ENCODE results near the gene GPI. TPM values are rescaled to one million over a fixed set of nuclear protein-coding genes. Genes with fewer than 3 reads are reported as not detected.

The GPI gene
- total and polyA plus RNA-seq, 4 donors: 51.0 to 197 (median 130) TPM

GRCh38 chr19:34359140-34359953 is 5.6 kb upstream of the GPI start:
- intact Hi-C loops (cut with DNase I): loop anchor here in 1 of 2 donors (5.0 kb wide), 1 partner anchor 73 kb away; no protein-coding TSS in a partner anchor
- WGBS, 2 donors: 3 to 4% methylated on average over 61 of the region's 61 CpGs
- peak overlapping the region in 1 of 2 donors; percentile 37 for H3K27ac ChIP-seq (ENCODE audit: low read depth in 1 of 2, low read length in 2 of 2)

GRCh38 chr19:34359954-34360315 is 5.1 kb upstream of the GPI start:
- ATAC-seq (ENCODE audit: low FRiP score): no peak
- WGBS, 2 donors: 55 to 62% methylated on average over 7 of the region's 7 CpGs
- intact Hi-C loops (cut with DNase I): loop anchor here in 1 of 2 donors (5.0 kb wide), 1 partner anchor 72 kb away; no protein-coding TSS in a partner anchor
- DNase-seq: no peak
- no peaks in the 10 kb centered on the region for H3K9me3 ChIP-seq (ENCODE audit: control insufficient read depth, low read length)
- peak overlapping the region in 1 of 2 donors; percentile 37 for H3K27ac ChIP-seq (ENCODE audit: low read depth in 1 of 2, low read length in 2 of 2)
- H3K27me3 ChIP-seq (ENCODE audit: control insufficient read depth in 1 of 2, insufficient read depth in 2 of 2, low read length in 1 of 2): no peaks in the 10 kb centered on the region
- H3K36me3 ChIP-seq (ENCODE audit: control insufficient read depth in 1 of 2, insufficient read depth in 2 of 2, low read length in 1 of 2): peaks cover 0 to 2% of the 10 kb centered on the region in 2 donors
- no peaks in the 10 kb centered on the region for H3K4me1 ChIP-seq (ENCODE audit: control insufficient read depth in 1 of 2, insufficient read depth in 2 of 2, low read length in 2 of 2)
- H3K4me3 ChIP-seq (ENCODE audit: low read length in 2 of 2): no peak overlapping the region

More at GRCh38 chr19:34359140-34359953, 5.6 kb upstream of the GPI start:
- no peaks in the 10 kb centered on the region for H3K9me3 ChIP-seq (ENCODE audit: control insufficient read depth, low read length)
- no peaks in the 10 kb centered on the region for H3K27me3 ChIP-seq (ENCODE audit: control insufficient read depth in 1 of 2, insufficient read depth in 2 of 2, low read length in 1 of 2)
- H3K4me1 ChIP-seq (ENCODE audit: control insufficient read depth in 1 of 2, insufficient read depth in 2 of 2, low read length in 2 of 2): no peaks in the 10 kb centered on the region
- peak; percentile 97 for ATAC-seq (ENCODE audit: low FRiP score)
- peak; percentile 98 to 99 for DNase-seq
- peak overlapping the region; percentile 4 to 7 for H3K4me3 ChIP-seq (ENCODE audit: low read length in 2 of 2)
- H3K36me3 ChIP-seq (ENCODE audit: control insufficient read depth in 1 of 2, insufficient read depth in 2 of 2, low read length in 1 of 2): peaks cover 0 to 2% of the 10 kb centered on the region in 2 donors

GRCh38 chr19:34360354-34360909 is 4.6 kb upstream of the GPI start:
- WGBS, 2 donors: 88% methylated on average over 9 of the region's 9 CpGs
- H3K9me3 ChIP-seq (ENCODE audit: control insufficient read depth, low read length): no peaks in the 10 kb centered on the region
- no peaks in the 10 kb centered on the region for H3K36me3 ChIP-seq (ENCODE audit: control insufficient read depth in 1 of 2, insufficient read depth in 2 of 2, low read length in 1 of 2)
- DNase-seq (no peak), ATAC-seq (ENCODE audit: low FRiP score) (no peak)
- no peak overlapping the region for H3K27ac ChIP-seq (ENCODE audit: low read depth in 1 of 2, low read length in 2 of 2)
- intact Hi-C loops (cut with DNase I): no loop called here
- no peaks in the 10 kb centered on the region for H3K4me1 ChIP-seq (ENCODE audit: control insufficient read depth in 1 of 2, insufficient read depth in 2 of 2, low read length in 2 of 2)
- no peaks in the 10 kb centered on the region for H3K27me3 ChIP-seq (ENCODE audit: control insufficient read depth in 1 of 2, insufficient read depth in 2 of 2, low read length in 1 of 2)
- H3K4me3 ChIP-seq (ENCODE audit: low read length in 2 of 2): no peak overlapping the region

GRCh38 chr19:34362679-34363069 is 2.3 kb upstream of the GPI start:
- Histone ChIP-seq H3K36me3 (ENCODE audit: control insufficient read depth in 1 of 2, insufficient read depth in 2 of 2, low read length in 1 of 2) (no peaks in the 10 kb centered on the region), H3K4me3 (ENCODE audit: low read length in 2 of 2) (no peak overlapping the region), H3K4me1 (ENCODE audit: control insufficient read depth in 1 of 2, insufficient read depth in 2 of 2, low read length in 2 of 2) (peaks cover 0 to 2% of the 10 kb centered on the region in 2 donors), H3K27me3 (ENCODE audit: control insufficient read depth in 1 of 2, insufficient read depth in 2 of 2, low read length in 1 of 2) (no peaks in the 10 kb centered on the region), H3K27ac (ENCODE audit: low read depth in 1 of 2, low read length in 2 of 2) (no peak overlapping the region), H3K9me3 (ENCODE audit: control insufficient read depth, low read length) (no peaks in the 10 kb centered on the region)
- ATAC-seq (ENCODE audit: low FRiP score) (no peak), DNase-seq (no peak)
- intact Hi-C loops (cut with DNase I): no loop called here
- 60 to 66% methylated on average over 3 of the region's 3 CpGs for WGBS, 2 donors

- peaks cover 0 to 2% of the 10 kb centered on the region in 2 donors for H3K4me1 ChIP-seq (ENCODE audit: control insufficient read depth in 1 of 2, insufficient read depth in 2 of 2, low read length in 2 of 2)
Observed at GRCh38 chr19:34363094-34363493, 1.9 kb upstream of the GPI start.

GRCh38 chr19:34363930-34364329 is 1.1 kb upstream of the GPI start:
- Histone ChIP-seq H3K27ac (ENCODE audit: low read depth in 1 of 2, low read length in 2 of 2) (no peak overlapping the region), H3K9me3 (ENCODE audit: control insufficient read depth, low read length) (no peaks in the 10 kb centered on the region), H3K36me3 (ENCODE audit: control insufficient read depth in 1 of 2, insufficient read depth in 2 of 2, low read length in 1 of 2) (no peaks in the 10 kb centered on the region), H3K4me3 (ENCODE audit: low read length in 2 of 2) (no peak overlapping the region), H3K4me1 (ENCODE audit: control insufficient read depth in 1 of 2, insufficient read depth in 2 of 2, low read length in 2 of 2) (peaks cover 0 to 2% of the 10 kb centered on the region in 2 donors), H3K27me3 (ENCODE audit: control insufficient read depth in 1 of 2, insufficient read depth in 2 of 2, low read length in 1 of 2) (no peaks in the 10 kb centered on the region)
- ATAC-seq (ENCODE audit: low FRiP score): no peak
- WGBS, 2 donors: 93 to 94% methylated on average over 5 of the region's 5 CpGs
- DNase-seq: no peak
- intact Hi-C loops (cut with DNase I): loop anchor here in 1 of 2 donors (2.0 kb wide), 1 partner anchor 137 kb away; no protein-coding TSS in a partner anchor

More at GRCh38 chr19:34363094-34363493, 1.9 kb upstream of the GPI start:
- no peak for ATAC-seq (ENCODE audit: low FRiP score)
- no peak for DNase-seq
- H3K36me3 ChIP-seq (ENCODE audit: control insufficient read depth in 1 of 2, insufficient read depth in 2 of 2, low read length in 1 of 2): no peaks in the 10 kb centered on the region
- WGBS, 2 donors: 78 to 79% methylated on average over 4 of the region's 4 CpGs
- H3K9me3 ChIP-seq (ENCODE audit: control insufficient read depth, low read length): no peaks in the 10 kb centered on the region
- no peaks in the 10 kb centered on the region for H3K27me3 ChIP-seq (ENCODE audit: control insufficient read depth in 1 of 2, insufficient read depth in 2 of 2, low read length in 1 of 2)
- intact Hi-C loops (cut with DNase I): no loop called here
- no peak overlapping the region for H3K4me3 ChIP-seq (ENCODE audit: low read length in 2 of 2)
- no peak overlapping the region for H3K27ac ChIP-seq (ENCODE audit: low read depth in 1 of 2, low read length in 2 of 2)

- no peaks in the 10 kb centered on the region for H3K9me3 ChIP-seq (ENCODE audit: control insufficient read depth, low read length)
- H3K27ac ChIP-seq (ENCODE audit: low read depth in 1 of 2, low read length in 2 of 2): no peak overlapping the region
- peaks cover 0 to 2% of the 10 kb centered on the region in 2 donors for H3K4me1 ChIP-seq (ENCODE audit: control insufficient read depth in 1 of 2, insufficient read depth in 2 of 2, low read length in 2 of 2)
- intact Hi-C loops (cut with DNase I): loop anchor here in 1 of 2 donors (2.0 kb wide), 1 partner anchor 136 kb away; no protein-coding TSS in a partner anchor
- peak overlapping the region in 1 of 2 donors; percentile 95 for H3K4me3 ChIP-seq (ENCODE audit: low read length in 2 of 2)
- WGBS, 2 donors: 62 to 63% methylated on average over 11 of the region's 11 CpGs
- H3K27me3 ChIP-seq (ENCODE audit: control insufficient read depth in 1 of 2, insufficient read depth in 2 of 2, low read length in 1 of 2): no peaks in the 10 kb centered on the region
- ATAC-seq (ENCODE audit: low FRiP score): no peak
- DNase-seq: no peak
- no peaks in the 10 kb centered on the region for H3K36me3 ChIP-seq (ENCODE audit: control insufficient read depth in 1 of 2, insufficient read depth in 2 of 2, low read length in 1 of 2)
Observed at GRCh38 chr19:34364462-34364829, 550 bp upstream of the GPI start.

GRCh38 chr19:34365463-34366401 is 736 bp downstream of the GPI start:
- ATAC-seq (ENCODE audit: low FRiP score): peak; percentile 44
- no peaks in the 10 kb centered on the region for H3K9me3 ChIP-seq (ENCODE audit: control insufficient read depth, low read length)
- no peaks in the 10 kb centered on the region for H3K27me3 ChIP-seq (ENCODE audit: control insufficient read depth in 1 of 2, insufficient read depth in 2 of 2, low read length in 1 of 2)
- peaks cover 0 to 6% of the 10 kb centered on the region in 2 donors for H3K36me3 ChIP-seq (ENCODE audit: control insufficient read depth in 1 of 2, insufficient read depth in 2 of 2, low read length in 1 of 2)
- H3K4me3 ChIP-seq (ENCODE audit: low read length in 2 of 2): peak overlapping the region; percentile 36 to 95
- 6% methylated on average over 45 of the region's 45 CpGs for WGBS, 2 donors
- DNase-seq: peak; percentile 66 to 85
- peaks cover 0 to 2% of the 10 kb centered on the region in 2 donors for H3K4me1 ChIP-seq (ENCODE audit: control insufficient read depth in 1 of 2, insufficient read depth in 2 of 2, low read length in 2 of 2)
- H3K27ac ChIP-seq (ENCODE audit: low read depth in 1 of 2, low read length in 2 of 2): no peak overlapping the region
- intact Hi-C loops (cut with DNase I): loop anchor here (2.0 to 5.0 kb wide), 2 partner anchors 135 to 137 kb away; no protein-coding TSS in a partner anchor
